Activated T-helper 1 cell treated with anti-CD3 and anti-CD28 coated beads, Interleukin-2, amount 50 U/mL, for 16 hours (primary cell): ENCODE results near the gene ACSS3.
"Not testable (repeated sequence)": the region's sequence is repeated elsewhere in the genome, so short reads cannot be mapped to it uniquely, and the experiment has no call there.

ENCODE experiments used
- DNase-seq, 2 donors: peaks; one replicate each; pipeline ENCODE4 v3.0.0-alpha.2; 2020; ENCODE audit warnings: low read depth in 1 of 2, low spot score in 1 of 2

Gene ACSS3

GRCh38 chr12:81166790-81167189, 88.9 kb downstream of the ACSS3 start:
- no peak for DNase-seq

DNA sequence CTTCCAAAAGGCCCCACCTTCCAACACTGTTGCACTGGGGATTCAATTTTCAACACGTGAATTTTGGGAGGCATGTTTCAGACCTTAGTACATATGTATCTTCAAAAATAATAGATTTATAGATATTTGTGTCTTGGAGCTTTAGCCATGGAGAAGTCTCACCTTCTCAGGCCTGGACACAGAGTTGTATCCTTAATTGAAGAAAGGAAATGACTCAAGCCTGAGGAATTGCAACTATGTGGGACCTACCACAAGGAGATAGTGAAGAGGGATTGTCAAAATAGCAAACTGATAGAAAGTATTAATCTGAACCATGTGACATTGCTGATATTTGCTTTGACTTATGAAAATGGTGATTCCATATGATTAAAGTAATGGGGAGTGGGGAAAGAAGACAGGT, 89.8 kb downstream of the ACSS3 start:
- DNase-seq: no peak

- DNase-seq: no peak
These were observed 90.6 kb downstream of the ACSS3 start for GRCh38 chr12:81168445-81168844.

DNA sequence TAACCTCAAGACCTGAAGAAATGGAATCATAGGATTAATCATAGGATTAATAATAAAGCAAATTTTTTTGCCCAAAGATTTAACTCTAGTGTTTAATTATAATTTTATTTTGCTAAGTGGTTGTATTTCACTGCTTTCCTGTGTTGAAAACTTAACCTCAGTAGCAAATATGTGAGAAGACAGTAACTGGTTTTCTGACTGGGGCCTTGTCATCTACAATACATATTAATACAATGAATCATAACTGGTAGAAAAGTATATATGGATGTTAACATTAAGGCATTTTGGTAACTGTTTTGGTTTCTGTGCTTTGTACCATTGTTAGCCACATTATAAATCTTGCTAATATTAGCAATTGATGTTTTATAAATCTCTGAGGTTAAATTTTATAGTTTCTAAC, 92.2 kb downstream of the ACSS3 start:
- no peak for DNase-seq

- DNase-seq: no peak
These were observed 95.0 kb downstream of the ACSS3 start for GRCh38 chr12:81172851-81173250.

DNA sequence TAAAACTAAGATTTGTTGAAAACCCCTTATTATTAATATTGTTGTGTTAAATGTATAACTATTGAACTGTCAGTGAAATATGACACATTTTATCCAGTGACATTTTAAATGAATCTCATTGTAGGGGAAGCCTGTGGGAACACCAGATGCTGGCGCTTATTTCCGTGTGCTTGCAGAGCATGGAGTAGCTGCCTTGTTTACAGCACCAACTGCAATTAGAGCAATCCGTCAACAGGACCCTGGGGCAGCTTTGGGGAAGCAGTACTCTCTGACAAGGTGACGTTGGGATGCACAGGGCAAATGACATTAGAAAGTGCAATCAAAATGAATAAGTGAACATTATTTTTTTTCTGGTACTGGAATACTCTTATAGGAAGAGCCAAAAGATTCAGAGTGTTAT, 96.8 kb downstream of the ACSS3 start:
- DNase-seq: no peak

GRCh38 chr12:81176796-81177195, 98.9 kb downstream of the ACSS3 start:
- no peak for DNase-seq

- DNase-seq: no peak
These were observed 103.8 kb downstream of the ACSS3 start for GRCh38 chr12:81181691-81182090.

DNA sequence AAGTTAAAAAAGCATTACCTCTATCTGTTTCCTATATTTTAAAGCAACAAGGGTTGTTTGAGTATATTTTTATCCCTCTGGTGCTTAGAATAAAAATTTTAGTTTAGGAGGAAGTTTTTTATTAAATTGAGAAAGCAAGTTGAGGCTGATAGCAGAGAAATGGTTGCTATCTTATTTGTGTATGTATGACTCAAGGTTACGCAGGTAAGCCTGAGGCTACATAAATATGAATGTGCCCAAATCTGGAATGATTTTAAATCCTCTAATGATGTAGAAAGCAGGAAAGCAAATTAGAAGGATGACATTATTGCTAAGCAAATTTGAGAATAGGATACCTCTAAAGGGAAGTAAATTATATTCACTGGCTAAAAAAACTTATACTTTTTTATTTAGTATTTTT, 109.8 kb downstream of the ACSS3 start:
- no peak for DNase-seq

DNA sequence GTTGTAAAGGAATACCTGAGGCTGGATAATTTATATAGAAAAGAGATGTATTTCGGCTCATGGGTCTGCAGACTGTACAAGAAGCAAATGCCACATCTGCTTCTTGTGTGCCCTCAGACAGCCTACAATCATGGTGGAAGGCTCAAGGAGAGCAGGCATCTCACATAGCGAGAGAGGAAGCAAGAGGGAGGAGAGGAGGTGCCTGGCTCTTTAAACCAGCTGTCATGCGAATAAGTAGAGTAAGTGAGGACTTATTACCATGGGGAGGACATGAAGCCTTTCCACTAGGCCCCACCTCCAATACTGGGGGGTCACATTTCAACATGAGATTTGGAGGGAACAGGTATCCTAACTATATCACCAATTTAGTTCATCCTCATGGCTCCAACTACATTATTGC, 118.7 kb downstream of the ACSS3 start:
- no peak for DNase-seq

DNA sequence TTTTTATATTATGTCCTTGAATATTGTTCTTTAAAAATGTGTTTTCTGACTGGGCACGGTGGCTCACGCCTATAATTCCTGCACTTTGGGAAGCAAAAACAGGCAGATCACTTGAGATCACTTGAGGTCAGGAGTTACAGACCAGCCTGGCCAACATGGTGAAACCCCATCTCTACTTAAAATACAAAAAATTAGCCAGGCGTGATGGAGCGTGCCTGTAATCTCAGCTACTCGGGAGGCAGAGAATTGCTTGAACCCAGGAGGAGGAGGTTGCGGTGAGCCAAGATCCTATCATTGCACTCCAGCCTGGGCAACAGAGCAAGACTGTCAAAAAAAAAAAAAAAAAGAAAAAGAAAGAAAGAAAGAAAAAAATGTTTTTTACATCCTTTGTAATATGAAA, 122.7 kb downstream of the ACSS3 start:
- DNase-seq: not testable (repeated sequence)

GRCh38 chr12:81203671-81204204, 125.9 kb downstream of the ACSS3 start:
- no peak for DNase-seq

DNA sequence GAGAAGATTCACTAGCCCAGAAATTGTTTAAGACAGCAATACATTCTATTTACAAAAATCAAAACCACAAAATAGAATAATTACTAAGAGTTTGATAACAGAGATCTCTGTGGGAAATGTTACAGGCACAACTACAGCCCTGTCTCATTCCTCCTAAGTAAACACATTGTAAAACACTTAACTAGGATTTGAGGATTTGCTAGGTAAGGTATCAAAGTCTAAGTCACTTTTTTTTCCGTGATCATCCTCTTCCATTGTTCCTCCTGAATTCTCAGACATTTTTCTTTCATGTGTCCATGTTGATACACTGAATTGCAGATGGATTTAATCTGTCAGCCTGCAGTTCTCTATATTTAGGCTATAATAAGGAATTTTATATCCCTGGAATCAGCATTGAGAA, 127.5 kb downstream of the ACSS3 start:
- DNase-seq: no peak

- no peak for DNase-seq
These were observed 128.6 kb downstream of the ACSS3 start for GRCh38 chr12:81206429-81206828.

GRCh38 chr12:81207173-81207572, 129.3 kb downstream of the ACSS3 start:
- DNase-seq: no peak

DNA sequence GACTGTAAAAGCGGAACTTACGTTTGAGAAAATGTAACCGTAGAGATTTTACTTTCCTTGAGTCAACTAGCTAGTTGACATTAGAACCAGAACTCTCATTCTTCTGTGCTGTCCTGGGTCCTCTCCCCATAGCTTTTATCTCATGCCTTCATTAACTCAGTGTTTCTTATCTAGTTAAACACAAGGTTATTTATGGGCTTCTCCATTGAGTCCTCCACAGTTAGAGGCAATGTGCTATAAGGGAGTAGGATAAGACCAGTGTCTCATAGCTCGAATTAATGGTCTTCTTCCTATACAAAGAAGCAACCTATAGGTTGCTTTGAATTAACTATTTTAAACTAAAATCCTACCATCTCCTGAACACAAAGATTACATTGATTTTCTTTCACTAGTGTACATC, 129.8 kb downstream of the ACSS3 start:
- no peak for DNase-seq

DNA sequence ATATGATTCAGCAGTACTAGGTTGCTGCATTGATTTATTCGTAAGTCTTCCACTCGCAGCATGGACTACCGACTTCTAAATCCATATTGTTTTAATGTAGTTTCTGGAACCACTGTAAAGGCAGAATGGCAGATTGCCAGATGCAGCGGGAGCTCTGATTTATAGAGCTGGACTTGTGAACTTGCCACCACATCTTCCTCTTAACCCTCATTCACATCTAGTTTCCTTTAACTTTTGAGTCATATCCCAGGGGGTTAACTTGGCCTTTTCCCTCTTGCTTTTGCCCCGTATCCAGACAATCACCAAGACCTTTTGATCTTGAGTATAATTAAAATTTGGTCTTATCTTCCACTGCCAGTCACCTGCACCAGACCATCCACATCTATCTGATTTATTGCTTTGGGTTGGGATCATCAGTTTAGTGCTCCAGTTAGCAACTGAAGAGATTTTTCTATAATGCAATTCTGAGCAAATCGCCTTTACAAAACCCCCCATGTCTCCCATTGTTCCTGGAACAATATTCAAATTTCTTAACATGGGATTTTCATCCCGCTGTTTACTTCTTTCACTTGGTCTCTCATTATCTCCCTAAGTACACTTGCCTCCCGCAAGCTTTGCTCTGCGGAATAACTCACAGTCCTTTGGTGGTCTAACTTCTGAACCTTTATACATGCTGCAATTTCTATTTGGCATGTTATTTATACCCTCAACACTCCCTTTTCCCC, 130.5 kb downstream of the ACSS3 start:
- DNase-seq: no peak

GRCh38 chr12:81209012-81209411, 131.1 kb downstream of the ACSS3 start:
- no peak for DNase-seq

DNA sequence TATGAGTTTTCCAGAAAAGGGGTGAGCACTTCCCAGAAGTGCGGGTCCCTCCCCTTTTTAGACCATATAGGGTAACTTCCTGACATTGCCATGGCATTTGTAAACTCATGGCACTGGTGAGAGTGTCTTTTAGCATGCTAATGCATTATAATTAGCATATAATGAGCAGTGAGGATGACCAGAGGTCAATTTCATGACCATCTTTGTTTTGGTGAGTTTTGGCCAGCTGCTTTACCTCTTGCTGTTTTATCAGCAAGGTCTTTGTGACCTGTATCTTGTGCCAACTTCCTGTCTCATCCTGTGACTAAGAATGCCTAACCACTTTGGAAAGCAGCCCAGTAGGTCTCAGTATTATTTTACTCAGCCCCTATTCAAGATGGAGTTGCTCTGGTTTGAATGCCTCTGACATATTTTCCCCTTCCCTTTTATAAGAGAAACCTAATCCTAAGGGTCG, 131.9 kb downstream of the ACSS3 start:
- not testable (repeated sequence) for DNase-seq

DNA sequence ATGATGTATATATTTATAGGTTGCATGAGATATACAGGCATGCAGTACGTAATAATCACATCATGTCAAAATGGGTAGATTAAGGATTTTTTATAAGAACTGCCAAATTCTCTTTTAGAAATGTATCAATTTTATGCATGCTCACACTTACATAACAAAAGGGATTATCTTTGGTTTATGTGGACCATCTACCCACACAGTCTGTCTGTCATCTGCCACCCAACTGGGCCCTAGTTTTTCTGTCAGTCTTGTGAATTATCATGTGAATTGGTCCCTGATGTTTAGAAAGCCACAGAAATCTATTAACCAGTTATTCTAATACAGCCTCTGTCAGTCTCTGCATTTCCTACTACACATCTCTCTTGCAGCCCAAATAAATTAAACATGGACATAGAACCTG, 133.4 kb downstream of the ACSS3 start:
- DNase-seq: no peak

- no peak for DNase-seq
These were observed 135.3 kb downstream of the ACSS3 start for GRCh38 chr12:81212996-81213696.

DNA sequence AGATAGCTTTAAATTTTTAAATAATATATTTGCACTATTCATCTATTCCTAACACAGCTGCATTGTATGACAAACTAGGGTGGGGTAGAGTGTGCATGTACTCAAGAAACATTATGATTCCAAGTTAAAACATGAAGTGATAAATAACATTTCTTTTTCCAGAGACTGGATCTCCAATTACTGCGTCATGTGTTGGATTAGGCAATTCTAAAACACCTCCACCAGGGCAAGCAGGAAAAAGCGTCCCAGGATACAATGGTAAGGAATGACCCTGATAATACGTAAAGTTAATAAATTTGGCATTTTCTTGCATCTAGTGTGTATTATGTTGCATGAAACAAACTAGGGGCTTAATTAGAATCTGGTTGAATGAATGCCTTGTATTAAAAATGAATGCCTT, 138.9 kb downstream of the ACSS3 start:
- no peak for DNase-seq

GRCh38 chr12:81221681-81222080, 143.8 kb downstream of the ACSS3 start:
- DNase-seq: no peak
